HCT116 (cell line): Measurements from ENCODE around the gene AGAP1. TPM values are rescaled to one million over a fixed set of nuclear protein-coding genes. Genes with fewer than 3 reads are reported as not detected.

Source experiments
- ATAC-seq: fragments of 200-7000 bp; cut with Tn5 transposase; 2 replicates; pipeline ENCODE4 v1.9.1; 2020; ENCODE audit warnings: mild to moderate bottlenecking, moderate library complexity
- BruUV-seq: library from RNA; stranded (reverse); fragments of 400-500 nt; replicated peaks from 2 replicates; lab custom pipeline; 2021; lab: Mats Ljungman, UMichigan
- CTCF ChIA-PET: fragments of 300-600 bp; sonication (Branson Sonifier 250); formaldehyde crosslinking; loops from one replicate; lab custom pipeline; 2021; ENCODE audit warnings: antibody characterized with exemption; lab: Charles Lee
- POLR2A ChIA-PET: fragments of 300-600, 350-600 bp; sonication (Branson Sonifier 250); formaldehyde crosslinking; loops from one replicate; lab custom pipeline; 2021; ENCODE audit warnings: antibody characterized with exemption; lab: Charles Lee
- RAD21 ChIA-PET, 2 experiments: fragments of 300-600 bp; sonication (Branson Sonifier 250); formaldehyde crosslinking; loops; one replicate each; lab custom pipeline; 2023; ENCODE audit warnings: low total read pairs in 2 of 2; ENCODE audit not compliant: uncharacterized antibody in 2 of 2, unreplicated experiment in 2 of 2, low non-redundant PET in 1 of 2; lab: Charles Lee
- DNase-seq: peaks from one replicate; pipeline ENCODE4 v3.0.0-alpha.2; 2010; ENCODE audit warnings: low read depth, low spot score
- H2AFZ ChIP-seq: fragments of 200-600 bp; shearing (Covaris generic), sonication (generic); 2 replicates; pipeline ENCODE4 v1.6.1; 2017; ENCODE audit warnings: low read depth, mixed run types, mixed read lengths, antibody characterized with exemption, low read length; ENCODE audit not compliant: poor library complexity, severe bottlenecking
- H3K27ac ChIP-seq: 2 replicates; pipeline ENCODE4 v1.5.1; 2012; ENCODE audit warnings: low read depth, low read length
- H3K27me3 ChIP-seq: fragments of 200-600 bp; sonication (generic); 2 replicates; pipeline ENCODE4 v1.6.1; 2016; ENCODE audit warnings: mixed run types, low read length, mixed read lengths; ENCODE audit not compliant: insufficient read depth
- H3K36me3 ChIP-seq, 2 experiments: fragments of 200-500 bp in 1 of 2; fragments of 200-600 bp in 1 of 2; sonication (Bioruptor generic) in 1 of 2; sonication (generic) in 1 of 2; 2 replicates each; pipeline versions ENCODE4 v1.5.1 to v1.6.1; 2014 to 2016; ENCODE audit warnings: low read length in 2 of 2, inconsistent platforms in 1 of 2, mixed read lengths in 1 of 2, mixed run types in 1 of 2; ENCODE audit not compliant: insufficient read depth in 2 of 2, control insufficient read depth in 1 of 2
- H3K4me1 ChIP-seq, 2 experiments: fragments of 200-600 bp in 1 of 2; sonication (generic) in 1 of 2; 2 replicates each; pipeline versions ENCODE4 v1.5.1 to v1.6.1; 2012 to 2017; ENCODE audit warnings: low read length in 2 of 2, inconsistent platforms in 1 of 2, mild to moderate bottlenecking in 1 of 2, mixed read lengths in 1 of 2, mixed run types in 1 of 2, moderate library complexity in 1 of 2; ENCODE audit not compliant: insufficient read depth in 2 of 2, control insufficient read depth in 1 of 2
- H3K4me2 ChIP-seq: fragments of 200-600 bp; sonication (generic); 2 replicates; pipeline ENCODE4 v1.6.1; 2017; ENCODE audit warnings: mixed run types, low read length, mixed read lengths
- H3K4me3 ChIP-seq, 2 experiments: fragments of 200-600 bp in 1 of 2; sonication (generic) in 1 of 2; replicated peaks in 1 of 2; 2 replicates each; pipeline ENCODE4 v1.5.1; 2011 to 2016; ENCODE audit warnings: low read length in 2 of 2, control low read depth in 1 of 2, low read depth in 1 of 2, mild to moderate bottlenecking in 1 of 2, mixed read lengths in 1 of 2, mixed run types in 1 of 2
- H3K79me2 ChIP-seq: fragments of 200-600 bp; sonication (generic); 2 replicates; pipeline ENCODE4 v1.6.1; 2017; ENCODE audit warnings: mild to moderate bottlenecking, mixed run types, low read length, moderate library complexity, mixed read lengths; ENCODE audit not compliant: insufficient read depth
- H3K9ac ChIP-seq: fragments of 200-600 bp; sonication (generic); 2 replicates; pipeline ENCODE4 v1.6.1; 2016; ENCODE audit warnings: low read length, mixed read lengths
- H3K9me2 ChIP-seq: fragments of 200-600 bp; sonication (generic), shearing (Covaris generic); 2 replicates; pipeline ENCODE4 v1.6.1; 2017; ENCODE audit warnings: mixed run types, mild to moderate bottlenecking, moderate library complexity; ENCODE audit not compliant: insufficient read depth
- H3K9me3 ChIP-seq, 2 experiments: fragments of 200-500 bp in 1 of 2; fragments of 200-600 bp in 1 of 2; sonication (Bioruptor generic) in 1 of 2; sonication (generic) in 1 of 2; 2 replicates each; pipeline ENCODE4 v1.6.1; 2014 to 2017; ENCODE audit warnings: low read length in 2 of 2, mixed read lengths in 2 of 2, inconsistent platforms in 1 of 2, low read depth in 1 of 2, mild to moderate bottlenecking in 1 of 2, mixed run types in 1 of 2, moderate library complexity in 1 of 2; ENCODE audit not compliant: control insufficient read depth in 1 of 2, insufficient read depth in 1 of 2
- H4K20me1 ChIP-seq: fragments of 200-600 bp; sonication (generic), shearing (Covaris generic); 2 replicates; pipeline ENCODE4 v1.6.1; 2017; ENCODE audit warnings: mixed run types, mild to moderate bottlenecking, moderate library complexity; ENCODE audit not compliant: insufficient read depth
- CEBPB ChIP-seq: IDR thresholded peaks from 2 replicates; pipeline ENCODE4 v1.6.1; 2012; ENCODE audit warnings: low read depth
- EZH2 ChIP-seq: fragments of 200-600 bp; sonication (generic); IDR thresholded peaks from 2 replicates; pipeline ENCODE4 v1.6.1; 2017; ENCODE audit warnings: antibody characterized with exemption, mixed run types
- EZH2phosphoT487 ChIP-seq: fragments of 200-600 bp; IDR thresholded peaks from 2 replicates; pipeline ENCODE4 v1.6.1; 2018; ENCODE audit warnings: antibody characterized with exemption, borderline replicate concordance
- MAX ChIP-seq: IDR thresholded peaks from 2 replicates; pipeline ENCODE4 v1.6.1; 2012
- POLR2A ChIP-seq: IDR thresholded peaks from 2 replicates; pipeline ENCODE4 v1.7.0; 2011; ENCODE audit warnings: borderline replicate concordance; ENCODE audit not compliant: insufficient read depth, insufficient read length; ENCODE audit errors: extremely low read depth
- POLR2AphosphoS5 ChIP-seq: IDR thresholded peaks from 2 replicates; pipeline ENCODE4 v1.6.1; 2011; ENCODE audit warnings: mild to moderate bottlenecking, low read depth, low read length, moderate library complexity
- RAD21 ChIP-seq: IDR thresholded peaks from 2 replicates; pipeline ENCODE4 v1.6.1; 2012; ENCODE audit warnings: low read depth, mild to moderate bottlenecking
- SP1 ChIP-seq: IDR thresholded peaks from 2 replicates; pipeline ENCODE4 v1.6.1; 2012; ENCODE audit warnings: low read depth
- TCF7L2 ChIP-seq: IDR thresholded peaks from 2 replicates; pipeline ENCODE4 v1.7.0; 2011; ENCODE audit warnings: borderline replicate concordance, inconsistent platforms; ENCODE audit not compliant: insufficient read depth, insufficient read length; ENCODE audit errors: extremely low read depth
- intact Hi-C: fragments of 100-400 bp; cut with micrococcal nuclease; formaldehyde crosslinking; loops from 2 replicates; pipeline ENCODE4 v1.10.0; 2022
- total RNA-seq: library from RNA; stranded (reverse); gene quantifications from one replicate; pipeline ENCODE4 v1.2.1, GENCODE V29; 2021; ENCODE audit not compliant: unreplicated experiment

The AGAP1 gene
- total RNA-seq, 1 experiment from 2014 or later: 43.8 TPM

GRCh38 chr2:235575431-235575830 is 81.6 kb downstream of the AGAP1 start:
- ATAC-seq: no peak
- no peak overlapping the region for H3K9ac ChIP-seq
- peaks cover 0 to 3% of the 10 kb centered on the region in 2 experiments; a peak in 1 of 4 replicates for H3K4me1 ChIP-seq
- CTCF ChIA-PET: interaction anchor here (0.8 to 1.1 kb wide), 2 partner anchors 18 to 20 kb away, joined by 3 to 4 read pairs; no protein-coding TSS in a partner anchor
- H3K9me2 ChIP-seq: no peaks in the 10 kb centered on the region
- TF ChIP-seq SP1 (no peak), TCF7L2 (no peak), RAD21 (no peak), POLR2AphosphoS5 (no peak), POLR2A (no peak), CEBPB (no peak), EZH2 (no peak)
- TF ChIP-seq, all 23 proteins: peak for 0
- no peak for DNase-seq
- Histone ChIP-seq H3K79me2 (peaks cover 94% of the 10 kb centered on the region), H3K4me2 (no peak overlapping the region), H3K9me3 (no peaks in the 10 kb centered on the region), H3K36me3 (no peaks in the 10 kb centered on the region), H3K27me3 (no peaks in the 10 kb centered on the region), H3K4me3 (no peak overlapping the region), H3K27ac (no peak overlapping the region), H4K20me1 (0 out of 2 replicates have a peak, but pooled peaks cover 3% of the 10 kb centered on the region), H2AFZ (no peak overlapping the region)
- BruUV-seq: no TSS peak
- intact Hi-C loops: no loop called here
- POLR2A ChIA-PET: no interaction called here
- RAD21 ChIA-PET: no interaction called here

- Histone ChIP-seq H3K9ac (no peak overlapping the region), H4K20me1 (0 out of 2 replicates have a peak, but pooled peaks cover 3% of the 10 kb centered on the region), H3K9me2 (no peaks in the 10 kb centered on the region), H3K27ac (no peak overlapping the region), H3K4me2 (no peak overlapping the region), H3K9me3 (no peaks in the 10 kb centered on the region), H3K27me3 (no peaks in the 10 kb centered on the region), H3K79me2 (peaks cover 94% of the 10 kb centered on the region), H3K4me3 (no peak overlapping the region), H3K36me3 (no peaks in the 10 kb centered on the region), H3K4me1 (peaks cover 0 to 3% of the 10 kb centered on the region in 2 experiments; a peak in 1 of 4 replicates), H2AFZ (no peak overlapping the region)
- intact Hi-C loops: no loop called here
- DNase-seq (no peak), ATAC-seq (no peak)
- BruUV-seq: no TSS peak
- RAD21 ChIA-PET: no interaction called here
- POLR2A ChIA-PET: no interaction called here
- CTCF ChIA-PET: interaction anchor here (0.8 kb wide), 1 partner anchor 18 kb away, joined by 4 read pairs; no protein-coding TSS in a partner anchor
- TF ChIP-seq MAX (no peak), EZH2phosphoT487 (no peak)
- TF ChIP-seq, all 23 proteins: peak for 0
These were observed 82.1 kb downstream of the AGAP1 start for GRCh38 chr2:235575904-235576303.
